Nephron progenitor cell (in vitro differentiated cells): ENCODE data around the gene VSTM1.

ENCODE experiments used
- DNase-seq: peaks from one replicate; pipeline ENCODE4 v3.0.0; 2021
- H3K27ac Mint-ChIP-seq: 2 replicates; pipeline ENCODE4 v1.8.0; 2021; ENCODE audit warnings: mild to moderate bottlenecking, moderate library complexity, mixed read lengths
- H3K27me3 Mint-ChIP-seq: 2 replicates; pipeline ENCODE4 v1.8.0; 2021; ENCODE audit warnings: mild to moderate bottlenecking, low read depth, mixed read lengths; ENCODE audit not compliant: poor library complexity
- H3K36me3 Mint-ChIP-seq: 2 replicates; pipeline ENCODE4 v1.8.0; 2021; ENCODE audit warnings: low read depth, mixed read lengths
- H3K4me1 Mint-ChIP-seq: 2 replicates; pipeline ENCODE4 v1.8.0; 2021; ENCODE audit warnings: mixed read lengths
- H3K4me3 Mint-ChIP-seq: 2 replicates; pipeline ENCODE4 v1.8.0; 2021; ENCODE audit warnings: mild to moderate bottlenecking, moderate library complexity, mixed read lengths
- H3K9me3 Mint-ChIP-seq: 2 replicates; pipeline ENCODE4 v1.8.0; 2021; ENCODE audit warnings: mild to moderate bottlenecking, moderate library complexity, mixed read lengths
- CTCF ChIP-seq: fragments of 200-600 bp; sonication (generic); IDR thresholded peaks from 2 replicates; pipeline ENCODE4 v1.5.0; 2021; ENCODE audit warnings: antibody characterized with exemption

The VSTM1 gene

GRCh38 chr19:53994811-53995210 is 68.9 kb downstream of the VSTM1 start:
- H3K27ac Mint-ChIP-seq, result no peak overlapping the region
- no peaks in the 10 kb centered on the region for H3K9me3 Mint-ChIP-seq
- DNase-seq, result no peak
- H3K36me3 Mint-ChIP-seq, result no peaks in the 10 kb centered on the region
- TF ChIP-seq CTCF, result no peak
- H3K4me3 Mint-ChIP-seq, result no peak overlapping the region
- peaks cover 64% of the 10 kb centered on the region for H3K27me3 Mint-ChIP-seq
- H3K4me1 Mint-ChIP-seq, result peaks cover 14% of the 10 kb centered on the region

GRCh38 chr19:53993448-53993847 is 70.2 kb downstream of the VSTM1 start:
- peaks cover 58% of the 10 kb centered on the region for H3K27me3 Mint-ChIP-seq
- no peaks in the 10 kb centered on the region for H3K36me3 Mint-ChIP-seq
- DNase-seq, result no peak
- no peaks in the 10 kb centered on the region for H3K9me3 Mint-ChIP-seq
- no peak overlapping the region for H3K27ac Mint-ChIP-seq
- peaks cover 23% of the 10 kb centered on the region for H3K4me1 Mint-ChIP-seq
- H3K4me3 Mint-ChIP-seq, result no peak overlapping the region
- no peak for TF ChIP-seq CTCF

GRCh38 chr19:53992815-53993214 is 70.9 kb downstream of the VSTM1 start:
- H3K27me3 Mint-ChIP-seq, result peaks cover 52% of the 10 kb centered on the region

GRCh38 chr19:53992211-53992610 is 71.5 kb downstream of the VSTM1 start:
- peaks cover 46% of the 10 kb centered on the region for H3K27me3 Mint-ChIP-seq
- peak overlapping the region; percentile 75 for H3K4me3 Mint-ChIP-seq
- H3K27ac Mint-ChIP-seq, result no peak overlapping the region
- H3K9me3 Mint-ChIP-seq, result no peaks in the 10 kb centered on the region
- no peak for DNase-seq
- no peak for TF ChIP-seq CTCF
- H3K4me1 Mint-ChIP-seq, result peaks cover 23% of the 10 kb centered on the region
- no peaks in the 10 kb centered on the region for H3K36me3 Mint-ChIP-seq

More at GRCh38 chr19:53992815-53993214, 70.9 kb downstream of the VSTM1 start:
- DNase-seq, result no peak
- Mint-ChIP-seq H3K4me1 (peaks cover 23% of the 10 kb centered on the region), H3K9me3 (no peaks in the 10 kb centered on the region), H3K27ac (no peak overlapping the region), H3K36me3 (no peaks in the 10 kb centered on the region), H3K4me3 (no peak overlapping the region)
- TF ChIP-seq CTCF, result no peak

- Mint-ChIP-seq H3K27me3 (peaks cover 40% of the 10 kb centered on the region), H3K36me3 (no peaks in the 10 kb centered on the region), H3K27ac (no peak within 1 kb of the TSS), H3K4me1 (peaks cover 23% of the 10 kb centered on the region), H3K9me3 (no peaks in the 10 kb centered on the region), H3K4me3 (peak within 1 kb of the TSS; percentile 75)
- TF ChIP-seq CTCF, result no peak
- DNase-seq, result peak; percentile 74
Observed at GRCh38 chr19:53991224-53992113, 72.2 kb downstream of the VSTM1 start, which contains the start of gene CACNG6. Gene CACNG6, plus strand, starts transcription at chr19:53991637. Its CDS starts 1,241 bp downstream, at chr19:53992878.
